Smooth muscle cell (in vitro differentiated cells): ENCODE data around the gene PPARD. TPM values are rescaled to one million over a fixed set of nuclear protein-coding genes. Genes with fewer than 3 reads are reported as not detected.

Experiments used
- DNase-seq: peaks from one replicate; lab custom pipeline; 2025; ENCODE audit not compliant: unreplicated experiment; lab: John Stamatoyannopoulos, UW
- H2AFZ ChIP-seq: fragments of 200-600 bp; sonication (generic); 2 replicates; pipeline ENCODE4 v1.6.0; 2016; ENCODE audit warnings: antibody characterized with exemption, low read depth, mild to moderate bottlenecking
- H3F3A ChIP-seq: fragments of 200-600 bp; sonication (generic); 2 replicates; pipeline ENCODE4 v1.6.0; 2017; ENCODE audit warnings: antibody characterized with exemption, low read depth
- H3K27ac ChIP-seq: fragments of 200-600 bp; sonication (generic); 2 replicates; pipeline ENCODE4 v1.5.1; 2016; ENCODE audit warnings: low read depth, mild to moderate bottlenecking
- H3K27me3 ChIP-seq: fragments of 200-600 bp; sonication (generic); 2 replicates; pipeline ENCODE4 v1.6.1; 2016; ENCODE audit warnings: low read depth, mild to moderate bottlenecking
- H3K36me3 ChIP-seq: fragments of 200-600 bp; sonication (generic); 2 replicates; pipeline ENCODE4 v1.5.1; 2016; ENCODE audit warnings: low read depth
- H3K4me1 ChIP-seq: fragments of 200-600 bp; sonication (generic); 2 replicates; pipeline ENCODE4 v1.5.1; 2016; ENCODE audit warnings: low read depth
- H3K4me2 ChIP-seq: fragments of 200-600 bp; sonication (generic); 2 replicates; pipeline ENCODE4 v1.6.0; 2016; ENCODE audit warnings: mild to moderate bottlenecking
- H3K4me3 ChIP-seq: fragments of 200-600 bp; sonication (generic); 2 replicates; pipeline ENCODE4 v1.5.1; 2016; ENCODE audit warnings: mild to moderate bottlenecking
- H3K79me2 ChIP-seq: fragments of 200-600 bp; sonication (generic); 2 replicates; pipeline ENCODE4 v1.6.0; 2016; ENCODE audit warnings: low read depth, mild to moderate bottlenecking
- H3K9ac ChIP-seq: fragments of 200-600 bp; sonication (generic); 2 replicates; pipeline ENCODE4 v1.6.0; 2016; ENCODE audit warnings: low read depth
- H3K9me3 ChIP-seq: fragments of 200-600 bp; sonication (generic); replicated peaks from 2 replicates; pipeline ENCODE4 v1.5.1; 2016; ENCODE audit warnings: low read depth
- H4K20me1 ChIP-seq: fragments of 200-600 bp; sonication (generic); 2 replicates; pipeline ENCODE4 v1.6.0; 2016; ENCODE audit warnings: low read depth
- WGBS: methylation state at CpG from one replicate; pipeline ENCODE4 v1.1.7; 2016; ENCODE audit warnings: low lambda C conversion rate; 5-methylcytosine and 5-hydroxymethylcytosine counted together
- polyA plus RNA-seq: library from polyadenylated mRNA; unstranded; fragments of >200 nt; fragmentation: Nextera tagmentation; extraction: Ambion mirVana; gene quantifications from 2 replicates; pipeline ENCODE4 v1.2.1, GENCODE V29; 2016
- total RNA-seq: library from RNA; depleted of rRNA; stranded (reverse); fragments of >200 nt; gene quantifications from 2 replicates; pipeline ENCODE4 v1.2.3, GENCODE V29; 2014
- TF ChIP-seq, protein P1 (sequence below): fragments of 200-600 bp; sonication (generic); IDR thresholded peaks from 2 replicates; pipeline ENCODE4 v1.5.1; 2017; ENCODE audit warnings: borderline replicate concordance, mild to moderate bottlenecking, antibody characterized with exemption; ENCODE audit not compliant: insufficient read depth, poor library complexity, severe bottlenecking

Gene PPARD
- total and polyA plus RNA-seq, 2 experiments from 2014 or later, result 8.2 to 31.1 TPM

DNA sequence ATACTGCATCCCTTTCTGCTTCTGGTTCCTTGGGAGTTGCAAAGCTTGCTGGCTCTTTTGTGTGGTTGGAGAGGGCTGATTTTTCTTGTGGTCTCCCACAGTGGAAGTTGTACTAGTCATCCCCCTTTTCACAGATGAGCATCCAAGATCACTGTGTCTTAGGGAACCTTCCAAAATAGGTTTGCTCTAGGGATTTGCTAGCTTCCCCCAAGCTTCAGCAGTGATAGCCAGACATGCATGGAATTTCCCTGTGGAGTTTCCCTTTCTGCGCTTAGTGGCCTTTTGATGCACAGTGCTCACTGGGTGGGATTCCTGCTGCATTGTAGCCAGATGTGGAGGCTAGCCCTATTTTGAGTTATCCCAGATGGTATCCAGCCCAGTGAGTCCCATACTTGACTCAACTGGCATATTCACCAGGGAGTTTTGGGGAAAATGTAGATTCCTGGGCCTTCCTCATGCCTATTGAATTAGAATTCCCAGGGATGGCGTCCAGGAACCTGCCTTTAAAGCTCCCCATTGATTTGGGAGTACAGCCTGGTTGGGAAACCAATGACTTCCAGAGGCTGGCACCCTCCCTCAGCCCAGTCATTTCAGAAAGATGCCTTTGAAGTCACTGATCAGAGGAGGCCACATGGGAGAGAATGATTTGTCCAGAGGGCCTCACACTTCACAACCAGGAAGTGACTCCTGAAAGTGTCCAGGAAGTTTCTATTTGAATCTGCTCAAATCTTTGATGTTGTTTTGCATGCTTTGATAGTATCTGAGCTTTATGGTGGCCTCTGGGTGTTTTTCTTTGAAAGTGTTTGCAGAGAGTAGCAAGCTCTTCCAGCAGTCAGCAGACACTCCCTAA, 25.9 kb downstream of the PPARD start:
- H3K79me2 ChIP-seq, result peaks cover 54% of the 10 kb centered on the region
- H3K27me3 ChIP-seq, result no peaks in the 10 kb centered on the region
- 39% methylated on average over 2 of the region's 2 CpGs for WGBS
- peaks cover 30% of the 10 kb centered on the region for H3F3A ChIP-seq
- H2AFZ ChIP-seq, result no peak overlapping the region
- H4K20me1 ChIP-seq, result no peaks in the 10 kb centered on the region
- no peaks in the 10 kb centered on the region for H3K9me3 ChIP-seq
- H3K4me3 ChIP-seq, result no peak overlapping the region
- DNase-seq, result no peak
- TF ChIP-seq, protein P1, sequence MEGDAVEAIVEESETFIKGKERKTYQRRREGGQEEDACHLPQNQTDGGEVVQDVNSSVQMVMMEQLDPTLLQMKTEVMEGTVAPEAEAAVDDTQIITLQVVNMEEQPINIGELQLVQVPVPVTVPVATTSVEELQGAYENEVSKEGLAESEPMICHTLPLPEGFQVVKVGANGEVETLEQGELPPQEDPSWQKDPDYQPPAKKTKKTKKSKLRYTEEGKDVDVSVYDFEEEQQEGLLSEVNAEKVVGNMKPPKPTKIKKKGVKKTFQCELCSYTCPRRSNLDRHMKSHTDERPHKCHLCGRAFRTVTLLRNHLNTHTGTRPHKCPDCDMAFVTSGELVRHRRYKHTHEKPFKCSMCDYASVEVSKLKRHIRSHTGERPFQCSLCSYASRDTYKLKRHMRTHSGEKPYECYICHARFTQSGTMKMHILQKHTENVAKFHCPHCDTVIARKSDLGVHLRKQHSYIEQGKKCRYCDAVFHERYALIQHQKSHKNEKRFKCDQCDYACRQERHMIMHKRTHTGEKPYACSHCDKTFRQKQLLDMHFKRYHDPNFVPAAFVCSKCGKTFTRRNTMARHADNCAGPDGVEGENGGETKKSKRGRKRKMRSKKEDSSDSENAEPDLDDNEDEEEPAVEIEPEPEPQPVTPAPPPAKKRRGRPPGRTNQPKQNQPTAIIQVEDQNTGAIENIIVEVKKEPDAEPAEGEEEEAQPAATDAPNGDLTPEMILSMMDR, result no peak
- H3K4me2 ChIP-seq, result peak overlapping the region; percentile 75
- peaks cover 29% of the 10 kb centered on the region for H3K4me1 ChIP-seq
- H3K36me3 ChIP-seq, result no peaks in the 10 kb centered on the region
- H3K27ac ChIP-seq, result peak overlapping the region; percentile 98
- H3K9ac ChIP-seq, result peak overlapping the region; percentile 82

DNA sequence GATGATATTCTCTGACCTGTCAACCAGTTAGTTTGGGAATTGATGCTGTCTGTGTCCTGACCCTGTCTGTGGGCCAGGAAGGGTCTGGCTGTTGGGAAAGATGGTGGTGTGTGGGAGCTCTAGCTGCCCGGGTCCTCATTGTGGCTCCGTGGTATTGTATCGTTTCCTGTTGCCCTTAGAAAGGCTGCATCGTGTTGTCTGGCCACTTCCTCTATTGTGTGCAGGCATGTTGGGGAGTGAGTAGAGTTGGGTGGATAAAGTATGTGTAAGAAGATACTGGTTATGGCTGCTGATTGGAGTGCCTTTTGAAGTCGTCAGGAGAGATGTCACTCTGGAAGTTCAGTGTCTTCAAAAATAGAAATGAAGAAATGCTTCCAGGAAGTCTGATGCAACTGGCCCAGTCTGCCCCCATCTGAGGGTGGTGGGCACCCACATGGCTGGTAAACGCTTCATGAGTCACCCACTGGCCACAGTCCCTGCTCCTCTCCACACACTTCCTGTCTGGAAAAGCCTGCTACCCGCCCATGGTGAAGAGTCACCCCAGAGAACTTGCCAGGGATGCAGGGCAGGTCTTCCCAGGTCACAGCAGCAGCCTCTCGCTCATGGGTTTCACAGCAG, 27.9 kb downstream of the PPARD start:
- H3K9ac ChIP-seq, result peak overlapping the region; percentile 82
- no peak overlapping the region for H3K4me3 ChIP-seq
- no peaks in the 10 kb centered on the region for H3K36me3 ChIP-seq
- peak overlapping the region; percentile 98 for H3K27ac ChIP-seq
- H2AFZ ChIP-seq, result no peak overlapping the region
- H3K4me2 ChIP-seq, result peak overlapping the region; percentile 75
- H3F3A ChIP-seq, result peaks cover 30% of the 10 kb centered on the region
- no peaks in the 10 kb centered on the region for H4K20me1 ChIP-seq
- TF ChIP-seq, protein P1, result no peak
- peak; percentile 32 for DNase-seq
- H3K9me3 ChIP-seq, result no peaks in the 10 kb centered on the region
- H3K27me3 ChIP-seq, result no peaks in the 10 kb centered on the region
- peaks cover 59% of the 10 kb centered on the region for H3K79me2 ChIP-seq
- H3K4me1 ChIP-seq, result peaks cover 23% of the 10 kb centered on the region
- 17% methylated on average over 8 of the region's 8 CpGs for WGBS

DNA sequence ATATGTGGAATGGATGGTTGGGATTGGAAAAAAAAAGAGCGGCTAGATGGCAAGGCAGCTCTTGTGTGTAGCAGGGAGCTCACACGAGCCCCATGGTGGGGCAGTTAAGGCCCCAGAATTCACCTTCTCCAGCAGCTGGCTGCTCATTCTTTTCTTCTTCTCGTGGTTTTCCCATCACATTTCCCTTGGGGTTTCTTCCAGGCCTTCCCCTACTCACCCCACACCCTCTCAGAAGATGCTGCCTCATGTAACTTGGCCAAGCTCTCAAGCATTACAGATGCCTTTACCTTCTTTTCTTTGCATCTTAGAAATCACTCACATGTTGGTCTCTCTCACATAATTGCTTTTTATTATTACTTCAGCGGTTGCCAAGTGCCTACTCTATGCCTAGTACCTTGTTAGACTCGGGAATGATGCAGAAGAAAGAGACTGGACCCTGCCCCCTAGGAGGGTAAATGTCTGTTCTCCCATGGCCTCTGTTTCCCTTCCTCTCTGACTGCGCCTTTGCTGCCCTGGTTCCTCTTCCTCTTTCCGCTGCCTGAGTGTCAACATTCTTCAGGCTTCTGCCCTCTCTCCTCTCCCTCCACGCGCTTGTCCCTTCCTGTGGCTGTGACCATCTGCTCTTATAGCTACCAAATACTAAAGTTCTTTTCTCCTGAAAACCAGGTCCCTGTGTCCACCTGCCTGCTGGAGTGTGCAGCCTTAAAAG, 28.6 kb downstream of the PPARD start:
- H3K4me2 ChIP-seq, result peak overlapping the region; percentile 40
- no peak for DNase-seq

More for the DNA sequence above, 28.6 kb downstream of the PPARD start:
- H3K4me3 ChIP-seq, result no peak overlapping the region
- no peak overlapping the region for H3K9ac ChIP-seq
- no peaks in the 10 kb centered on the region for H4K20me1 ChIP-seq
- peaks cover 30% of the 10 kb centered on the region for H3F3A ChIP-seq
- peak overlapping the region; percentile 98 for H3K27ac ChIP-seq
- TF ChIP-seq, protein P1, result no peak
- no peaks in the 10 kb centered on the region for H3K9me3 ChIP-seq
- H3K27me3 ChIP-seq, result no peaks in the 10 kb centered on the region
- H2AFZ ChIP-seq, result no peak overlapping the region
- peaks cover 24% of the 10 kb centered on the region for H3K4me1 ChIP-seq
- WGBS, result 83% methylated on average over 9 of the region's 9 CpGs
- no peaks in the 10 kb centered on the region for H3K36me3 ChIP-seq
- H3K79me2 ChIP-seq, result peaks cover 59% of the 10 kb centered on the region
